ENCODE data around the gene ATG10.

- TF ChIP-seq, protein P1, sequence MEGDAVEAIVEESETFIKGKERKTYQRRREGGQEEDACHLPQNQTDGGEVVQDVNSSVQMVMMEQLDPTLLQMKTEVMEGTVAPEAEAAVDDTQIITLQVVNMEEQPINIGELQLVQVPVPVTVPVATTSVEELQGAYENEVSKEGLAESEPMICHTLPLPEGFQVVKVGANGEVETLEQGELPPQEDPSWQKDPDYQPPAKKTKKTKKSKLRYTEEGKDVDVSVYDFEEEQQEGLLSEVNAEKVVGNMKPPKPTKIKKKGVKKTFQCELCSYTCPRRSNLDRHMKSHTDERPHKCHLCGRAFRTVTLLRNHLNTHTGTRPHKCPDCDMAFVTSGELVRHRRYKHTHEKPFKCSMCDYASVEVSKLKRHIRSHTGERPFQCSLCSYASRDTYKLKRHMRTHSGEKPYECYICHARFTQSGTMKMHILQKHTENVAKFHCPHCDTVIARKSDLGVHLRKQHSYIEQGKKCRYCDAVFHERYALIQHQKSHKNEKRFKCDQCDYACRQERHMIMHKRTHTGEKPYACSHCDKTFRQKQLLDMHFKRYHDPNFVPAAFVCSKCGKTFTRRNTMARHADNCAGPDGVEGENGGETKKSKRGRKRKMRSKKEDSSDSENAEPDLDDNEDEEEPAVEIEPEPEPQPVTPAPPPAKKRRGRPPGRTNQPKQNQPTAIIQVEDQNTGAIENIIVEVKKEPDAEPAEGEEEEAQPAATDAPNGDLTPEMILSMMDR (IDR thresholded peaks at IDR 0.05) = no peak
- no peak for TF ChIP-seq POLR2A (IDR thresholded peaks at IDR 0.05)
Measured at GRCh38 chr5:82074950-82075349, 103.1 kb downstream of the ATG10 start.

Data from lower leg skin (tissue), 3 donors.